DOHH2 (cell line): Measurements from ENCODE around the gene PLEKHM3.

Experiments
- H3F3A ChIP-seq: fragments of 200-600 bp; sonication (generic), shearing (Covaris generic); 2 replicates; pipeline ENCODE4 v1.6.0; 2016; ENCODE audit warnings: antibody characterized with exemption, mild to moderate bottlenecking; ENCODE audit not compliant: control insufficient read depth, insufficient read depth
- H3K27ac ChIP-seq: fragments of 200-600 bp; sonication (generic); 2 replicates; pipeline ENCODE4 v1.5.1; 2014; ENCODE audit warnings: low read depth, mild to moderate bottlenecking, low read length, moderate library complexity
- H3K27me3 ChIP-seq: fragments of 200-600 bp; sonication (generic); 2 replicates; pipeline ENCODE4 v1.6.1; 2014; ENCODE audit warnings: mild to moderate bottlenecking, low read length, mixed read lengths; ENCODE audit not compliant: control insufficient read depth
- H3K36me3 ChIP-seq: fragments of 200-600 bp; sonication (generic); 2 replicates; pipeline ENCODE4 v1.6.1; 2014; ENCODE audit warnings: mild to moderate bottlenecking, low read length, moderate library complexity, mixed read lengths; ENCODE audit not compliant: control insufficient read depth
- H3K4me1 ChIP-seq: fragments of 200-600 bp; sonication (generic); 2 replicates; pipeline ENCODE4 v1.6.1; 2014; ENCODE audit warnings: mild to moderate bottlenecking, low read length, mixed read lengths; ENCODE audit not compliant: control insufficient read depth
- H3K4me2 ChIP-seq: fragments of 200-600 bp; sonication (generic); 2 replicates; pipeline ENCODE4 v1.6.0; 2014; ENCODE audit warnings: mild to moderate bottlenecking, low read length, moderate library complexity
- H3K4me3 ChIP-seq: fragments of 200-600 bp; sonication (generic); 2 replicates; pipeline ENCODE4 v1.5.1; 2014; ENCODE audit warnings: mild to moderate bottlenecking, low read length, mixed read lengths
- H3K79me2 ChIP-seq: fragments of 200-600 bp; sonication (generic); 2 replicates; pipeline ENCODE4 v1.6.1; 2014; ENCODE audit warnings: mild to moderate bottlenecking, low read length, mixed read lengths; ENCODE audit not compliant: control insufficient read depth
- H3K9me2 ChIP-seq: fragments of 200-600 bp; sonication (generic); replicated peaks from 2 replicates; pipeline ENCODE4 v1.6.1; 2014; ENCODE audit warnings: mild to moderate bottlenecking, low read length, mixed read lengths; ENCODE audit not compliant: control insufficient read depth
- H3K9me3 ChIP-seq: fragments of 200-600 bp; sonication (generic); 2 replicates; pipeline ENCODE4 v1.6.1; 2014; ENCODE audit warnings: antibody characterized with exemption, low read length, mixed read lengths; ENCODE audit not compliant: control insufficient read depth, insufficient read depth
- H4K20me1 ChIP-seq: fragments of 200-600 bp; sonication (generic); 2 replicates; pipeline ENCODE4 v1.6.0; 2014; ENCODE audit warnings: low read depth, mild to moderate bottlenecking, antibody characterized with exemption, low read length, moderate library complexity; ENCODE audit not compliant: control insufficient read depth, insufficient read depth
- CTCF ChIP-seq: fragments of 200-600 bp; sonication (generic); IDR thresholded peaks from one replicate; pipeline ENCODE4 v1.5.1; 2014; ENCODE audit warnings: antibody characterized with exemption, mild to moderate bottlenecking, low read depth, low read length; ENCODE audit not compliant: poor library complexity, severe bottlenecking
- EZH2phosphoT487 ChIP-seq: fragments of 200-600 bp; sonication (generic); IDR thresholded peaks from 2 replicates; pipeline ENCODE4 v1.6.1; 2017; ENCODE audit warnings: borderline replicate concordance, mild to moderate bottlenecking, antibody characterized with exemption, low read length, moderate library complexity, mixed read lengths

Gene PLEKHM3

GRCh38 chr2:207816546-207816945 lies 208.8 kb downstream of the PLEKHM3 start:
- Histone ChIP-seq H3K9me2 (no peaks in the 10 kb centered on the region), H3K4me3 (no peak overlapping the region), H3K4me2 (no peak overlapping the region), H3K4me1 (no peaks in the 10 kb centered on the region), H3K79me2 (no peaks in the 10 kb centered on the region), H3K36me3 (no peaks in the 10 kb centered on the region), H4K20me1 (no peaks in the 10 kb centered on the region), H3K27me3 (no peaks in the 10 kb centered on the region), H3K27ac (no peak overlapping the region), H3K9me3 (no peaks in the 10 kb centered on the region), H3F3A (no peaks in the 10 kb centered on the region)
- no peak for TF ChIP-seq CTCF
- TF ChIP-seq EZH2phosphoT487, result no peak

- no peaks in the 10 kb centered on the region for H3K9me3 ChIP-seq
- H3K4me1 ChIP-seq, result peaks cover 7% of the 10 kb centered on the region
- H3K4me3 ChIP-seq, result no peak overlapping the region
- no peaks in the 10 kb centered on the region for H3K36me3 ChIP-seq
- TF ChIP-seq EZH2phosphoT487, result no peak
- no peak for TF ChIP-seq CTCF
- no peaks in the 10 kb centered on the region for H4K20me1 ChIP-seq
- H3K27ac ChIP-seq, result no peak overlapping the region
- no peaks in the 10 kb centered on the region for H3K9me2 ChIP-seq
- no peaks in the 10 kb centered on the region for H3K79me2 ChIP-seq
- H3K27me3 ChIP-seq, result no peaks in the 10 kb centered on the region; the same call in 1 of the 2 replicates
- H3F3A ChIP-seq, result no peaks in the 10 kb centered on the region
- no peak overlapping the region for H3K4me2 ChIP-seq
Observed at GRCh38 chr2:207815254-207815653, 210.1 kb downstream of the PLEKHM3 start.

- TF ChIP-seq EZH2phosphoT487 (no peak), CTCF (no peak)
- Histone ChIP-seq H3F3A (no peaks in the 10 kb centered on the region), H3K9me2 (no peaks in the 10 kb centered on the region), H3K4me1 (peaks cover 9% of the 10 kb centered on the region), H3K36me3 (no peaks in the 10 kb centered on the region), H3K4me3 (no peak overlapping the region), H3K27me3 (no peaks in the 10 kb centered on the region; the same call in 1 of the 2 replicates), H4K20me1 (no peaks in the 10 kb centered on the region), H3K4me2 (no peak overlapping the region), H3K79me2 (no peaks in the 10 kb centered on the region), H3K27ac (no peak overlapping the region), H3K9me3 (no peaks in the 10 kb centered on the region)
Observed at GRCh38 chr2:207813942-207814341, 211.4 kb downstream of the PLEKHM3 start.
